GM15510 (cell line): ENCODE results near the gene ZNF428.

Source experiments
- POLR2A ChIP-seq: IDR thresholded peaks from 3 replicates; pipeline ENCODE4 v1.6.1; 2011; ENCODE audit warnings: borderline replicate concordance; ENCODE audit not compliant: insufficient read length; ENCODE audit errors: extremely low read depth

Gene ZNF428

DNA sequence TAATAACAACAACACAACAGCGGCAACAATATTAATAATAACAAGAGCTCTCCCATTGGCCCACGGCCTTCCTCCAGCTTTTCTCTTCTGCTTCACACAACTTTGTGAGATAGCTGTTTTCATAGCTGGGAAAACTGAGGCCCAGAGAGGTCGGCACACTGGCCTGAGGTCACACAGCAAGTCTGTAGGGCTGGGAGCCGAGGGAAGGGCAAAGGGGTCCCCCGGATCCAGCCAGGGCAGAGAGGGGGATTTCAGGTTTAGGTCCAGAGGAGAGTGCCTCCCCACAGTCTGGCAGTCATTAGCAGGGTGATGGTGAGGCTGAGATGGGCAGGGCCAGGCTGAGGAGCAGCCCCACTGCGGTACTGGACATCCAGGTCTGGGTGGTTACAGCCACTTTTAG lies 29.2 kb upstream of the ZNF428 start:
- TF ChIP-seq POLR2A, result no peak

DNA sequence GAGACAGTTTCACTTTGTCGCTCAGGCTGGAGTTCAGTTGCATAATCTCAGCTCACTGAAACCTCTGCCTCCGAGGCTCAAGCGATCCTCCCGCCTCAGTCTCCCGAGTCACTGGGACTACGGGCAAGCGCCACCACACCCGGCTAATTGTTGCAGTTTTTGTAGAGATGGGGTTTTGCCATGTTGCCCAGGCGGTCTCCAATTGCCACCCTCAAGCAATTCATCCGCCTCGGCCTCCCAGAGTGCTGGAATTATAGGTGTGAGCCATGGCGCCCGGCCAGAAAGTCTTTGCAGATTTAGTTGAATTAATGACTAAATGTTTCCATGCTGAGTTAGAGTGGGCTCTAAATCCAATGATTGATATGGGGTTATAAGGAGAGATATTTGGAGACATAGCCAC lies 24.8 kb upstream of the ZNF428 start:
- no peak for TF ChIP-seq POLR2A

GRCh38 chr19:43643326-43643725 lies 23.9 kb upstream of the ZNF428 start:
- no peak for TF ChIP-seq POLR2A

DNA sequence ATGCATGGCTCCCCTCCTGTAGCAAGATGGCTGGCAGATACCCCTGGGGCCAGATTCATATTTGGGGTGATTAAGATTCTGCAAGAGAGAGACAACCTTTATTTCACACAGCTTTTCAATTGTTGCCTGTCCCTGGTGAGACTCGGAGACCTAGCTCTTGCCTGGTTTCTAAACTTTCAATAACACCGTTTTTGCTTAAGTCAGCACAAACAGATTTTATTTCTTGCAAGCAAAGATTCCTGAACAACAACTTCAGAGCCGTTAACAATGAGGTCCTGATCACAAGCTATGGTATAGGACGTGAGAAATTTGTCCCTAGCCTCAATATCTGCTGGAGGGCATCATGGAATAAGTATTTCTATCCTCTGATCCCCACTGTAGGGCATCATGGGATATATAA lies 23.1 kb upstream of the ZNF428 start:
- no peak for TF ChIP-seq POLR2A

- no peak for TF ChIP-seq POLR2A
Observed at GRCh38 chr19:43641333-43641732, 21.9 kb upstream of the ZNF428 start.

DNA sequence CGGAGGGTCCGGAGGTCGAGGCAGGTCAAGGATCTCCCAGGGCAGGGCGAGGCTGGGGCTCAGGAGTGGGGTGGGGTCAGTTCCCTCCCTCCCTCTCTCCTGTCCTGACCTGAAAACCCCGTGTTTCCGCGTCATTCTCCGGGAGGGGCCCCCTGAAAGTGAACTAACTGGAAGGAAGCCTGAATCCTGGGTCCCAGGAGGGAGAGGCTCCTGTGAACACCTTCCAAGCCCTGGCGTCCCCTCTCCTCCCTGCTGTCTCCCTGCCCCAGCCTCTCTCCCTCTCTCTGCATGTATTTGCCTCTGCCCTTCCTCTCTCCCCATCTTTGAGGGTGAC lies 21.0 kb upstream of the ZNF428 start:
- no peak for TF ChIP-seq POLR2A

- no peak for TF ChIP-seq POLR2A
Observed at GRCh38 chr19:43639519-43640423, 20.3 kb upstream of the ZNF428 start, which contains the start of gene CADM4. Gene CADM4 (minus strand): TSS chr19:43639850. CDS start chr19:43639790, 60 bp downstream.

GRCh38 chr19:43638995-43639518 lies 19.6 kb upstream of the ZNF428 start:
- no peak for TF ChIP-seq POLR2A

GRCh38 chr19:43638214-43638994 lies 19.0 kb upstream of the ZNF428 start:
- TF ChIP-seq POLR2A, result no peak

- TF ChIP-seq POLR2A, result no peak
Observed at GRCh38 chr19:43636121-43636683, 16.8 kb upstream of the ZNF428 start.

DNA sequence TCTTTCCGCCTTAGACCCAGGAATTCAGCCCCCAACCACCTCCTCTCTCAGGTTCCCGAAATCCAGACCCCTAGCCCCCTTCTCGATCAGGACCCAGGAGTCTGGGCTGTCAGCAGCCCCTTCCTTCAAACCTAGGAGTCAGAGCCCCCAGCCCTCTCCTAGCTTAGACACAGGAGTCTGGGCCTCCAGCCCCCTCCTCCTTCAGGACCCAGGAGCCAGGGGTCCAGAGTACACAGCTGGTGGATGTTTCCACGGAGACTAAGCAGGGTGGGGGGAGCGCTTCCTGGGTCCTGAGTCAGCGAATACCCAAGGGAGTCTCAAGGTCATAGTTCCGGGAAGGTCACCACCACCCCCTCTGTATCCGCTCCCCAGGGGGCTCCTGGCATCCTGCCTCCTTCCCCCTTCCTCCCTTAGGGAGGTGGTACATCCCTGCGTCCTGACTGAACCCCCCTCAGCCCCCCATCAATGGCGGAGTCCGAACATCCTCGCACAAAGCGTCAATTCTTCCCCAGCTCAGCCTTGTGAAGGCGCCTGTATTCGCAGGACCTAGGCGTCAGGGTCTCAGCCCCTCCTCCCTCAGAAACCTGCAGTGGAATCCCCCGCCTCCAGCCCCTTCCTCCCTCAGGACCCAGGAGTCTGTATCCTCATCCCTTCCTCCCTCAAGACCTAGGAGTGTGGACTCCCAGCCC lies 15.6 kb upstream of the ZNF428 start:
- no peak for TF ChIP-seq POLR2A

GRCh38 chr19:43634506-43634871 lies 15.1 kb upstream of the ZNF428 start:
- no peak for TF ChIP-seq POLR2A

GRCh38 chr19:43634068-43634467 lies 14.6 kb upstream of the ZNF428 start:
- TF ChIP-seq POLR2A, result no peak

DNA sequence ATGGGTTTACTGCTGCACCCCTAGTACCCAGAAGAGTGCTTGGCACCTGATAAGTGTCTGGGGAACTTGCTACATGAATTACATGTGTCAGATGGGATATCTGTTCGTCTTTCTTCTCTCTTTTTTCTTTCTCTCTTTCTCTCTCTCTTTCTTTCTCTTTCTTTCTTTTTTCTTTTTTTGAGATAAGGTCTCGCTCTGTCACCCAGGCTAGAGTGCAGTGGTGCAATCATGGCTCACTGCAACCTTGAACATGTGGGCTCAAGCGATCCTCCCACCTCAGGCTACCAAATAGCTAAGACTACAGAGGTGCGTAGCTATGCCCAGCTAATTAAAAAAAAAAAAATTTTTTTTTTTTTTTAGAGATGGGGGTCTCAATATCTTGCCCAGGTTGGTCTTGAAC lies 14.1 kb upstream of the ZNF428 start:
- TF ChIP-seq POLR2A, result no peak

- no peak for TF ChIP-seq POLR2A
Observed at GRCh38 chr19:43631491-43631890, 12.1 kb upstream of the ZNF428 start.
